HepG2 (cell line): ENCODE measurements around the gene TMEM221. TPM values are rescaled to one million over a fixed set of nuclear protein-coding genes. Genes with fewer than 3 reads are reported as not detected.

Source experiments
- ATAC-seq: fragments of 200-7000 bp; cut with Tn5 transposase; 3 replicates; pipeline ENCODE4 v1.9.1; 2020; ENCODE audit warnings: mild to moderate bottlenecking, moderate library complexity
- BruUV-seq: library from RNA; stranded (reverse); fragments of 400-500 nt; replicated peaks from 2 replicates; lab custom pipeline; 2021; lab: Mats Ljungman, UMichigan
- CTCF ChIA-PET: fragments of 300-600 bp; formaldehyde crosslinking; extraction: SDS; loops from one replicate; lab custom pipeline; 2021; ENCODE audit warnings: low total read pairs, inconsistent platforms, low intra/inter-chr PET ratio; lab: Yijun Ruan, JAX
- POLR2A ChIA-PET: fragments of 350-600 bp; sonication (Branson Sonifier 250); formaldehyde crosslinking; loops from one replicate; lab custom pipeline; 2020; ENCODE audit warnings: antibody characterized with exemption, inconsistent platforms; lab: Yijun Ruan, JAX
- DNase-seq: peaks from one replicate; pipeline ENCODE4 v3.0.0-alpha.2; 2015; ENCODE audit warnings: low spot score
- FAIRE-seq: peaks from 3 replicates; lab custom pipeline; 2011; peaks lifted over from hg19 to GRCh38; lab: Jason Lieb, UNC
- H2AFZ ChIP-seq: one replicate; pipeline ENCODE4 v1.6.1; 2011; ENCODE audit warnings: low read length, inconsistent platforms
- H3K27ac ChIP-seq: fragments of 300-600 bp; 3 replicates; pipeline ENCODE4 v1.8.0; 2011; ENCODE audit warnings: mixed run types, mild to moderate bottlenecking, mixed read lengths, low read length, inconsistent platforms; ENCODE audit not compliant: insufficient read depth; ENCODE audit errors: extremely low read length
- H3K27me3 ChIP-seq, 2 experiments: fragments of 200-600 bp in 1 of 2; 2 replicates in 1 of 2; 3 replicates in 1 of 2; pipeline versions ENCODE4 v1.6.0 to v1.8.0; 2011; ENCODE audit warnings: low read length in 2 of 2, mild to moderate bottlenecking in 2 of 2, moderate library complexity in 2 of 2, inconsistent platforms in 1 of 2; ENCODE audit not compliant: insufficient read depth in 2 of 2, control insufficient read depth in 1 of 2
- H3K36me3 ChIP-seq, 2 experiments: fragments of 200-600 bp in 1 of 2; replicated peaks in 1 of 2; 2 replicates in 1 of 2; 3 replicates in 1 of 2; pipeline versions ENCODE4 v1.5.1 to v1.8.0; 2011; ENCODE audit warnings: low read length in 2 of 2, inconsistent platforms in 1 of 2; ENCODE audit not compliant: insufficient read depth in 2 of 2, control insufficient read depth in 1 of 2
- H3K4me1 ChIP-seq: 2 replicates; pipeline ENCODE4 v1.5.1; 2012; ENCODE audit warnings: low read length, inconsistent platforms; ENCODE audit not compliant: insufficient read depth
- H3K4me2 ChIP-seq: 2 replicates; pipeline ENCODE4 v1.6.0; 2011; ENCODE audit warnings: low read depth, low read length, inconsistent platforms
- H3K4me3 ChIP-seq, 3 experiments: fragments of 200-600 bp in 1 of 3; sonication (generic), shearing (Covaris generic) in 1 of 3; replicated peaks in 1 of 3; 2 replicates each; pipeline ENCODE4 v1.5.1; 2011 to 2016; ENCODE audit warnings: low read length in 3 of 3, inconsistent platforms in 2 of 3, low read depth in 2 of 3, mild to moderate bottlenecking in 2 of 3, control low read depth in 1 of 3, mixed read lengths in 1 of 3; ENCODE audit not compliant: insufficient read depth in 1 of 3
- H3K79me2 ChIP-seq: one replicate; pipeline ENCODE4 v1.6.1; 2011; ENCODE audit warnings: low read length, inconsistent platforms; ENCODE audit not compliant: insufficient read depth
- H3K9ac ChIP-seq: 2 replicates; pipeline ENCODE4 v1.6.0; 2011; ENCODE audit warnings: mild to moderate bottlenecking, low read depth, low read length, inconsistent platforms; ENCODE audit not compliant: insufficient read depth
- H3K9me3 ChIP-seq: 2 replicates; pipeline ENCODE4 v1.5.1; 2012; ENCODE audit warnings: mild to moderate bottlenecking, low read length
- H4K20me1 ChIP-seq: 2 replicates; pipeline ENCODE4 v1.6.0; 2011; ENCODE audit warnings: inconsistent platforms, mild to moderate bottlenecking, low read length, moderate library complexity; ENCODE audit not compliant: insufficient read depth
- JUND ChIP-seq: sonication (generic); formaldehyde crosslinking; IDR thresholded peaks from 2 replicates; pipeline ENCODE4 v1.8.0; 2022; ENCODE audit warnings: mild to moderate bottlenecking, missing genetic modification reagents
- KDM4B ChIP-seq: sonication (generic); formaldehyde crosslinking; IDR thresholded peaks from 2 replicates; pipeline ENCODE4 v1.4.0; 2020; ENCODE audit warnings: missing genetic modification reagents
- NCOR1 ChIP-seq: fragments of 200-600 bp; sonication (generic); IDR thresholded peaks from 2 replicates; pipeline ENCODE4 v1.7.0; 2017; ENCODE audit warnings: antibody characterized with exemption, low read length, borderline replicate concordance
- NFE2L2 ChIP-seq: fragments of 150-350 bp; IDR thresholded peaks from 2 replicates; pipeline ENCODE4 v1.6.1; 2014; ENCODE audit warnings: low read length
- NPAS2 ChIP-seq: sonication (generic); formaldehyde crosslinking; IDR thresholded peaks from 2 replicates; pipeline ENCODE4 v1.8.0; 2022; ENCODE audit warnings: mild to moderate bottlenecking, missing genetic modification reagents, borderline replicate concordance
- RAD51 ChIP-seq: fragments of 450-650 bp; IDR thresholded peaks from 2 replicates; pipeline ENCODE4 v1.6.1; 2016; ENCODE audit warnings: borderline replicate concordance
- TCF7L2 ChIP-seq: IDR thresholded peaks from 2 replicates; pipeline ENCODE4 v1.6.1; 2011; ENCODE audit warnings: mild to moderate bottlenecking, low read depth, low read length, moderate library complexity
- ZNF776 ChIP-seq: sonication (generic); formaldehyde crosslinking; IDR thresholded peaks from 2 replicates; pipeline ENCODE4 v1.4.0; 2020; ENCODE audit warnings: mild to moderate bottlenecking, missing genetic modification reagents
- WGBS: methylation state at CpG from one replicate; pipeline ENCODE4 v1.1.6; 2017; ENCODE audit warnings: low lambda C conversion rate; 5-methylcytosine and 5-hydroxymethylcytosine counted together
- in situ Hi-C: cut with HindIII; loops from 2 replicates; pipeline ENCODE4 v1.10.0; 2017; ENCODE audit warnings: low pct_unique_long_range_greater_than_20kb; ENCODE audit not compliant: extremely low pct_ligation_motif_present
- intact Hi-C: fragments of 100-400 bp; cut with micrococcal nuclease; formaldehyde crosslinking; loops from one replicate; pipeline ENCODE4 v1.10.0; 2022; ENCODE audit not compliant: unreplicated experiment
- polyA plus RNA-seq, 8 experiments: library from polyadenylated mRNA; depleted of rRNA in 3 of 8; stranded (reverse) in 7 of 8; unstranded in 1 of 8; fragments of >200 nt; fragmentation: Illumina TruSeq in 4 of 8; extraction: Trizol in 4 of 8; gene quantifications; 2 replicates each; pipeline versions ENCODE4 v1.2.1 to v1.2.3, GENCODE V29; 2011 to 2016; ENCODE audit warnings: low read depth in 4 of 8, missing spikeins in 1 of 8, mixed read lengths in 1 of 8; ENCODE audit not compliant: insufficient read depth in 1 of 8
- total RNA-seq, 5 experiments: library from RNA; depleted of rRNA; stranded (reverse); fragments of >200 nt; fragmentation: Illumina TruSeq; extraction: Trizol; gene quantifications; 2 replicates each; pipeline ENCODE4 v1.2.3, GENCODE V29; 2016; ENCODE audit warnings: low read depth in 1 of 5
- TF ChIP-seq, protein P1 (sequence below): sonication (generic); formaldehyde crosslinking; IDR thresholded peaks from 2 replicates; pipeline ENCODE4 v1.8.0; 2022; ENCODE audit warnings: mild to moderate bottlenecking, missing genetic modification reagents, moderate library complexity
- TF ChIP-seq, protein P2 (sequence below): sonication (generic); formaldehyde crosslinking; IDR thresholded peaks from 2 replicates; pipeline ENCODE4 v1.4.0; 2020; ENCODE audit warnings: missing genetic modification reagents
- TF ChIP-seq, protein P3 (sequence below): sonication (generic); formaldehyde crosslinking; IDR thresholded peaks from 2 replicates; pipeline ENCODE4 v1.4.0; 2020; ENCODE audit warnings: missing genetic modification reagents
- TF ChIP-seq, protein P4 (sequence below): sonication (generic); formaldehyde crosslinking; IDR thresholded peaks from 2 replicates; pipeline ENCODE4; 2020; ENCODE audit warnings: missing genetic modification reagents, mild to moderate bottlenecking, borderline replicate concordance

TMEM221 gene
- total and polyA plus RNA-seq, 2 of the 13 experiments (the other 11 are each of a cell fraction or from before 2014, with no cell fraction given): 0.33 to 0.77 TPM

DNA sequence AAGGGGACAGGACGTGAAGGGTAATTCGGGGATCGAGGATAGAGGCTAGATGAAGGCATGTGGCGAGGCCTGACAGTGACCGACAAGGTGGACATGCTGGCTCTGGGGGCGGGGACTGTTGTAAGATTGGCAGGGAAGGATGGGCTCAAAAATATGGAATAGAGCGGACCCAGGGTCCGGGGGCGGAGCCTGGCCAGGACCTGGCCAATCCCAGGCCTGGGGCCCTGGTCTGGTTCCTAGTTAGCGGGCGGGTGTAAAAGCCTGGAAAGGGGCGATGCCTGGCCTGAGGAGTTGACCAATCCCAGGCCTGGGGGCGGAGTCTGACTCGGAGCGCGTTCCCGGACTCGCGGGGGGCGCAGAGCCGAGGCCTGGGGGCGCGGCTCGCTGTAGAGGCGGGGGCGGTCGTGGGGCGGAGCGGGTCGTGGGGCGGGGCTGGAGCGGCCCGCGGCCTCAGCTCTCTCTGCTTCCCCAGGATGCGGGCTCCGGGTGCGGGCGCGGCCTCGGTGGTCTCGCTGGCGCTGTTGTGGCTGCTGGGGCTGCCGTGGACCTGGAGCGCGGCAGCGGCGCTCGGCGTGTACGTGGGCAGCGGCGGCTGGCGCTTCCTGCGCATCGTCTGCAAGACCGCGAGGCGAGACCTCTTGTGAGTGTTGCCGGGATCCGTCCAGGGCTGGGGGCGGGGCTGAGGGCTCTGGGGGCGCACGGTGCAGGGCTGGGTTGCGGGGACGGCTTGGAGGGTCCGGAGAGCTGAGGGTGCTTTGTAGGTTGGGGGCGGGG lies 21.8 kb upstream of the TMEM221 start, which contains the start of gene SLC27A1 (continued):
- TF ChIP-seq, protein P1, sequence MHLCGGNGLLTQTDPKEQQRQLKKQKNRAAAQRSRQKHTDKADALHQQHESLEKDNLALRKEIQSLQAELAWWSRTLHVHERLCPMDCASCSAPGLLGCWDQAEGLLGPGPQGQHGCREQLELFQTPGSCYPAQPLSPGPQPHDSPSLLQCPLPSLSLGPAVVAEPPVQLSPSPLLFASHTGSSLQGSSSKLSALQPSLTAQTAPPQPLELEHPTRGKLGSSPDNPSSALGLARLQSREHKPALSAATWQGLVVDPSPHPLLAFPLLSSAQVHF: no peak
- TF ChIP-seq RAD51: no peak
- TF ChIP-seq ZNF776 (CRISPR knock-in tag): peak; percentile 21; the same call in 1 of the 2 replicates
- TF ChIP-seq, protein P2, sequence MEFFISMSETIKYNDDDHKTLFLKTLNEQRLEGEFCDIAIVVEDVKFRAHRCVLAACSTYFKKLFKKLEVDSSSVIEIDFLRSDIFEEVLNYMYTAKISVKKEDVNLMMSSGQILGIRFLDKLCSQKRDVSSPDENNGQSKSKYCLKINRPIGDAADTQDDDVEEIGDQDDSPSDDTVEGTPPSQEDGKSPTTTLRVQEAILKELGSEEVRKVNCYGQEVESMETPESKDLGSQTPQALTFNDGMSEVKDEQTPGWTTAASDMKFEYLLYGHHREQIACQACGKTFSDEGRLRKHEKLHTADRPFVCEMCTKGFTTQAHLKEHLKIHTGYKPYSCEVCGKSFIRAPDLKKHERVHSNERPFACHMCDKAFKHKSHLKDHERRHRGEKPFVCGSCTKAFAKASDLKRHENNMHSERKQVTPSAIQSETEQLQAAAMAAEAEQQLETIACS (CRISPR knock-in tag): peak; percentile 64; the same call in 1 of the 2 replicates
- TF ChIP-seq, protein P3, sequence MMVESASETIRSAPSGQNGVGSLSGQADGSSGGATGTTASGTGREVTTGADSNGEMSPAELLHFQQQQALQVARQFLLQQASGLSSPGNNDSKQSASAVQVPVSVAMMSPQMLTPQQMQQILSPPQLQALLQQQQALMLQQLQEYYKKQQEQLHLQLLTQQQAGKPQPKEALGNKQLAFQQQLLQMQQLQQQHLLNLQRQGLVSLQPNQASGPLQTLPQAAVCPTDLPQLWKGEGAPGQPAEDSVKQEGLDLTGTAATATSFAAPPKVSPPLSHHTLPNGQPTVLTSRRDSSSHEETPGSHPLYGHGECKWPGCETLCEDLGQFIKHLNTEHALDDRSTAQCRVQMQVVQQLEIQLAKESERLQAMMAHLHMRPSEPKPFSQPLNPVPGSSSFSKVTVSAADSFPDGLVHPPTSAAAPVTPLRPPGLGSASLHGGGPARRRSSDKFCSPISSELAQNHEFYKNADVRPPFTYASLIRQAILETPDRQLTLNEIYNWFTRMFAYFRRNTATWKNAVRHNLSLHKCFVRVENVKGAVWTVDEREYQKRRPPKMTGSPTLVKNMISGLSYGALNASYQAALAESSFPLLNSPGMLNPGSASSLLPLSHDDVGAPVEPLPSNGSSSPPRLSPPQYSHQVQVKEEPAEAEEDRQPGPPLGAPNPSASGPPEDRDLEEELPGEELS (CRISPR knock-in tag): 0 out of 2 replicates have a peak, but pooled peaks have one; percentile 26

DNA sequence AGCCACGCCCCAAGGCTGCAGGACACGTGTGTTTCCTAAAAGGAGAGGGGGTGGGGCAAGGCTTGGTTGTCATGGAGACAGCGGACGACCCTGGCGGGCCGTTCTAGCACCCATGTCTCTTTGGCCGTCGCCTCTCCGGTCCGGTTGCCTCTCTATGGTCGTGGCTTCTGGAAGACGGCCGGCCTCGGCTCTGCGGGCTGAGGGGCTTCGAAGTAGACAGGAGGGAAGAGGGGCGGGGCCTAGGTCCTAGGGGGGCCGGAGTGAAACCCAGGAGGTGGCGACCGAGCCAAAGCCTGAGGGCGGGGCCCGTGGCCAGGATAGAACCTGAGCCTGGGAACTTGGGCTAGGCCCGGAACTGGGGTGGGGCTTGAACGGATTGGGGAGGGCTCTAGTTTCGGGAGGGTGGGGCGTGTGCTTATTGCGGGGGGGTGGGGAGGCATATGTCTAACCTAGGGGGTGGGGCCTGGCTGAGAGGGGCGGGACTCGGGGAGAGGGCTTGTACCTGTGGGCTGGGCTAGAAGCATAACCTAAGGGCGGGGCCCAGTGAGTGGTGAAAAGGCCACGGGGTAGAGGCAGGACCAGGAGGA lies 21.1 kb upstream of the TMEM221 start:
- Histone ChIP-seq H3K4me2 (peak overlapping the region; percentile 98), H3K36me3 (peaks cover 0 to 2% of the 10 kb centered on the region in 2 experiments; a peak in 1 of 5 replicates), H3K27me3 (peaks cover 0 to 10% of the 10 kb centered on the region in 2 experiments; a peak in 2 of 5 replicates), H4K20me1 (no peaks in the 10 kb centered on the region), H3K9me3 (no peaks in the 10 kb centered on the region), H3K4me3 (peak overlapping the region; percentile 71 to 85 (median 71)), H3K79me2 (peaks cover 8% of the 10 kb centered on the region), H3K9ac (peak overlapping the region; percentile 66), H3K4me1 (peaks cover 57% of the 10 kb centered on the region), H2AFZ (peak overlapping the region; percentile 87), H3K27ac (peak overlapping the region; percentile 69)
- POLR2A ChIA-PET: interaction anchor here (0.9 to 2.0 kb wide), 4 partner anchors 29 to 64 kb away, joined by 3 to 5 read pairs (median 4); partner anchors contain the start of genes BST2 and PGLS
- in situ Hi-C loops: no loop called here
- no peak for FAIRE-seq
- intact Hi-C loops: loop anchor here (10.0 kb wide), 1 partner anchor 125 kb away; no protein-coding TSS in a partner anchor
- BruUV-seq: no TSS peak
- CTCF ChIA-PET: no interaction called here
- WGBS: 0% methylated on average over 15 of the region's 31 CpGs
- peak; percentile 75 for ATAC-seq
- DNase-seq: peak; percentile 87
- TF ChIP-seq JUND (CRISPR knock-in tag) (no peak), KDM4B (CRISPR knock-in tag) (no peak), NCOR1 (no peak), NPAS2 (CRISPR knock-in tag) (no peak), NFE2L2 (no peak), TCF7L2 (no peak)
- TF ChIP-seq, protein P4, sequence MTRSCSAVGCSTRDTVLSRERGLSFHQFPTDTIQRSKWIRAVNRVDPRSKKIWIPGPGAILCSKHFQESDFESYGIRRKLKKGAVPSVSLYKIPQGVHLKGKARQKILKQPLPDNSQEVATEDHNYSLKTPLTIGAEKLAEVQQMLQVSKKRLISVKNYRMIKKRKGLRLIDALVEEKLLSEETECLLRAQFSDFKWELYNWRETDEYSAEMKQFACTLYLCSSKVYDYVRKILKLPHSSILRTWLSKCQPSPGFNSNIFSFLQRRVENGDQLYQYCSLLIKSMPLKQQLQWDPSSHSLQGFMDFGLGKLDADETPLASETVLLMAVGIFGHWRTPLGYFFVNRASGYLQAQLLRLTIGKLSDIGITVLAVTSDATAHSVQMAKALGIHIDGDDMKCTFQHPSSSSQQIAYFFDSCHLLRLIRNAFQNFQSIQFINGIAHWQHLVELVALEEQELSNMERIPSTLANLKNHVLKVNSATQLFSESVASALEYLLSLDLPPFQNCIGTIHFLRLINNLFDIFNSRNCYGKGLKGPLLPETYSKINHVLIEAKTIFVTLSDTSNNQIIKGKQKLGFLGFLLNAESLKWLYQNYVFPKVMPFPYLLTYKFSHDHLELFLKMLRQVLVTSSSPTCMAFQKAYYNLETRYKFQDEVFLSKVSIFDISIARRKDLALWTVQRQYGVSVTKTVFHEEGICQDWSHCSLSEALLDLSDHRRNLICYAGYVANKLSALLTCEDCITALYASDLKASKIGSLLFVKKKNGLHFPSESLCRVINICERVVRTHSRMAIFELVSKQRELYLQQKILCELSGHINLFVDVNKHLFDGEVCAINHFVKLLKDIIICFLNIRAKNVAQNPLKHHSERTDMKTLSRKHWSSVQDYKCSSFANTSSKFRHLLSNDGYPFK (CRISPR knock-in tag): peak; percentile 74; the same call in 1 of the 2 replicates
